Cardiac muscle cell (in vitro differentiated cells and primary cell): Measurements from ENCODE around the gene SPACA9. TPM values are rescaled to one million over a fixed set of nuclear protein-coding genes. Genes with fewer than 3 reads are reported as not detected.

Experiments used
- DNase-seq, 2 donors: peaks; one replicate each; pipeline versions ENCODE4 v3.0.0 to v3.0.0-alpha.2; 2010 to 2017; ENCODE audit warnings: low read depth in 1 of 2, low spot score in 1 of 2
- H3K27ac ChIP-seq: fragments of 200-600 bp; sonication (generic); 2 replicates; pipeline ENCODE4 v1.5.1; 2016
- H3K27me3 ChIP-seq: fragments of 200-600 bp; sonication (generic); 2 replicates; pipeline ENCODE4 v1.6.0; 2016; ENCODE audit warnings: control low read depth
- H3K36me3 ChIP-seq: fragments of 200-600 bp; sonication (generic); 2 replicates; pipeline ENCODE4 v1.5.1; 2016; ENCODE audit warnings: control low read depth
- H3K4me1 ChIP-seq: fragments of 200-600 bp; sonication (generic); 2 replicates; pipeline ENCODE4 v1.8.1; 2017; ENCODE audit warnings: low read depth, mild to moderate bottlenecking, mixed run types
- H3K4me3 ChIP-seq: fragments of 200-600 bp; sonication (generic); 2 replicates; pipeline ENCODE4 v1.5.1; 2016; ENCODE audit warnings: mild to moderate bottlenecking
- H3K9me3 ChIP-seq: fragments of 200-600 bp; sonication (generic); 2 replicates; pipeline ENCODE4 v1.5.1; 2017; ENCODE audit warnings: low read depth, mild to moderate bottlenecking, control low read depth
- polyA plus RNA-seq: library from polyadenylated mRNA; unstranded; fragments of >200 nt; fragmentation: Nextera tagmentation; extraction: Ambion mirVana; gene quantifications from 2 replicates; pipeline ENCODE4 v1.2.1, GENCODE V29; 2016
- total RNA-seq: library from RNA; depleted of rRNA; stranded (reverse); fragments of >200 nt; gene quantifications from 2 replicates; pipeline ENCODE4 v1.2.3, GENCODE V29; 2016
- TF ChIP-seq, protein P1 (sequence below): IDR thresholded peaks from 2 replicates; pipeline ENCODE4 v1.5.1; 2012; ENCODE audit warnings: low read depth, mild to moderate bottlenecking, low read length

SPACA9 gene
- total and polyA plus RNA-seq, 2 experiments from 2014 or later = 6.4 to 13.2 TPM

DNA sequence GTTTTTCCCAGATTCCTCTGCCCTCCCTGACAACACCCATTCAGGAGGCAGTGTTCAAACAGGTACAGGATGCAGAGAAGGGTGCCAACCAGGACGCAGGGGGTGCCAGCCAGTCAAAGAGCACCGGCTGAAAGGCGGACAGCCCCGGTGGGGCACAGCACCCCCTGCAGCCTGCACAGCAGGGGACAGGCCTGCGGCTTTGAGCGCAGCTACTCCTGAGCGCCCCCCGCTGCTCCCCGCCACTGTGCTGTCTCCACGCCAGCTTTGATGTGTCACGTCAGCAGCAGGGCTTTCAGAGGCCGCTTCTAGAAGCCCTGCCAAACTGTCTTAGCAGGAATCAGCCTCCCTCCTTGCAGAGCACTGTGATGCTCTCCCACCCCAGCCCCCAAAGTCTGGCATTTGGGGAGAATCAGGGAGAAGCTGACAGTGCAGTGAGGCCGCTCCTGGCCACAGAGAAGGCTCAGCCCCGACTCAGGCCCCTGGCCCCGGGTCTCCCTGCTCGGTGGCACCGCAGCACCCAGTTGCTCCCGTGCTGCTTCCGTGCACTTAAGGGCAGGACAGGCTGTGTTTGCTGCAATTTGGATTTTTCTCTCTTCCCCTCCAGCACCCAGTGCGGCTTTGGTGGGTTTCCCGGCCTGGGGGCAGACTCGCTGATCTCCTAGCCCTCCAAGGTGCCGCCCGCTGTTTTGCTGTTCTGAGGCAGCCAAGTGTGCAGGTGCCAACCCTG lies 20.9 kb upstream of the SPACA9 start:
- peak in 1 of 2 donors; percentile 71 for DNase-seq
- no peaks in the 10 kb centered on the region for H3K4me1 ChIP-seq
- no peaks in the 10 kb centered on the region for H3K36me3 ChIP-seq
- TF ChIP-seq, protein P1, sequence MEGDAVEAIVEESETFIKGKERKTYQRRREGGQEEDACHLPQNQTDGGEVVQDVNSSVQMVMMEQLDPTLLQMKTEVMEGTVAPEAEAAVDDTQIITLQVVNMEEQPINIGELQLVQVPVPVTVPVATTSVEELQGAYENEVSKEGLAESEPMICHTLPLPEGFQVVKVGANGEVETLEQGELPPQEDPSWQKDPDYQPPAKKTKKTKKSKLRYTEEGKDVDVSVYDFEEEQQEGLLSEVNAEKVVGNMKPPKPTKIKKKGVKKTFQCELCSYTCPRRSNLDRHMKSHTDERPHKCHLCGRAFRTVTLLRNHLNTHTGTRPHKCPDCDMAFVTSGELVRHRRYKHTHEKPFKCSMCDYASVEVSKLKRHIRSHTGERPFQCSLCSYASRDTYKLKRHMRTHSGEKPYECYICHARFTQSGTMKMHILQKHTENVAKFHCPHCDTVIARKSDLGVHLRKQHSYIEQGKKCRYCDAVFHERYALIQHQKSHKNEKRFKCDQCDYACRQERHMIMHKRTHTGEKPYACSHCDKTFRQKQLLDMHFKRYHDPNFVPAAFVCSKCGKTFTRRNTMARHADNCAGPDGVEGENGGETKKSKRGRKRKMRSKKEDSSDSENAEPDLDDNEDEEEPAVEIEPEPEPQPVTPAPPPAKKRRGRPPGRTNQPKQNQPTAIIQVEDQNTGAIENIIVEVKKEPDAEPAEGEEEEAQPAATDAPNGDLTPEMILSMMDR = peak; percentile 45
- H3K27me3 ChIP-seq = no peaks in the 10 kb centered on the region
- no peak overlapping the region for H3K4me3 ChIP-seq
- H3K9me3 ChIP-seq = no peaks in the 10 kb centered on the region
- no peak overlapping the region for H3K27ac ChIP-seq

DNA sequence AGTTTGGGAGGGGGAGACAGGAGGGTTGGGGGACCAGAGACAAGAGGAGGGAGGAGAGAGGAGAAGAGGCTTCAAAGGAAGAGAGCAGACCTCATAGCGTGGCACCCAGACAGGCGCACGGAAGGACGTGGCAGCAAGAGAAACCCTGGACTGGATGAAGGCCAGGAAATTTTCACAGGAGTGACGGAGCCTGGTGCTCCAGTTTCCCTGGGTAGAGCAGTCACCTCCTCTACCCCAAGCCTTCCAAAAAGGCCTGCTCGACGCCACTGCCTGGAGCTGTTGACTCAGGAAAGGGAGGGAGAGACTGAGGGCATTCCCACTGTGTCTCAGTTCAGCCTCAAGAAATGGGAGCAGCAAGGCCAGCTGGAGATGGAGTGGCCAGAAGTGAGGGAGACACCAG lies 19.9 kb upstream of the SPACA9 start:
- H3K36me3 ChIP-seq = no peaks in the 10 kb centered on the region
- H3K4me1 ChIP-seq = no peaks in the 10 kb centered on the region
- DNase-seq = no peak
- no peaks in the 10 kb centered on the region for H3K9me3 ChIP-seq
- H3K27ac ChIP-seq = no peak overlapping the region
- TF ChIP-seq, protein P1 = no peak
- H3K4me3 ChIP-seq = no peak overlapping the region
- H3K27me3 ChIP-seq = no peaks in the 10 kb centered on the region

DNA sequence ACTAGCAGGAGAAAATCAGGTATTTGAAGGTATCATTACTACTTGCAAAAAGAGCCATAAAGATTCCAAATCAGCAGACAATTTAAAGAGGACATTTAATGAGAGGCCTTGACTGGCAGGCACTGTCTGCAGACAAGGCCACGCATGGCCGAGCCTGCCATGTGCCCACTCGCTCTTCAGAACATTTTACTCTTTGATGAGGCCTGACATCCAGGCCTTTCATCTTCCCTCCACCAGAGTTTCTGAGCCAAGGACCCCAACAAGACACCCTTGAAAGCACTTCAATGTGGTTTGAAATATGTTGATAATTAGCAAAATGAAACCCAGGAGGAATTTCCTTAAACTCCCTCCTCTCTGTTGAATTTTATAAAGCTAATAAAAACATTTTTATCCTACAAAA lies 17.0 kb upstream of the SPACA9 start:
- H3K4me1 ChIP-seq = no peaks in the 10 kb centered on the region
- no peaks in the 10 kb centered on the region for H3K9me3 ChIP-seq
- H3K4me3 ChIP-seq = no peak overlapping the region
- DNase-seq = no peak
- no peak overlapping the region for H3K27ac ChIP-seq
- no peaks in the 10 kb centered on the region for H3K27me3 ChIP-seq
- TF ChIP-seq, protein P1 = no peak
- no peaks in the 10 kb centered on the region for H3K36me3 ChIP-seq

DNA sequence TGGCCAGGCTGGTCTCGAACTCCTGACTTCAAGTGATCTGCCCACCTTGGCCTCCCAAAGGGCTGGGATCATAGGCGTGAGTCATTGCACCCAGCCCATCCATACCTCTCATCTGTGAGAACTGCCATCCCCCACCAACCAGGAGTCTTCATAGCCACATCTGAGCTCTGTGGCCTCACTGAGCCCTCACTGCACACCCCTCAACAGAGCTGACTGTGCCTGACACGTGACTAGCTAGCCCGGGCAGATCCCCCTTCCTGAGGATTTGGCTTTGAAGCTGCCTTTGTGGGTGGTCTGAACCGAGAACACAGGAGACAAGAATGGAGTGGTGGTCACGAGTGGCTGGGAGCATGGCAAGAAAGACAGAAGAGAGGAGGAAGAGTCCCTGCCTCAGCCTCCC lies 16.2 kb upstream of the SPACA9 start:
- Histone ChIP-seq H3K4me3 (no peak overlapping the region), H3K27ac (no peak overlapping the region), H3K4me1 (no peaks in the 10 kb centered on the region), H3K9me3 (no peaks in the 10 kb centered on the region), H3K36me3 (no peaks in the 10 kb centered on the region), H3K27me3 (no peaks in the 10 kb centered on the region)
- DNase-seq = no peak
- TF ChIP-seq, protein P1 = no peak

DNA sequence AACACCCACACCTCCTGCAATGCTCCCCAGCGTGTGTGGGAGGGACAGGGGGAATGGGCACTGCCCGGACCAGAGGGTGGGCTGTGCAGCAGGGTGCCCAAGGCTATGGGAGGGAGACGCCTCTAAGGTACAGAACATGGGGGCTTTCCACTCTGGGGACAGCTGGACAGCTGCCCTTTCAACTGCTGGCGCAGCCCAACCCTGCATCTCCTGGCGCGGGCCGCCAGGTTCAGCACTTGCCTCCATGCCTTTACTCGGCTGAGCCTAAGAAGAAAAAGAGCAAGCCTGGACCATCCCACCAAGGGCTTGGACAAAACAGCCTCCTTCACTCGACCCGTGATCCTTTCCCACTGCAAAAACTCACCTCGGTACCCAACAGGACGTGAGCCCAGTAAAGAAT lies 15.6 kb upstream of the SPACA9 start:
- Histone ChIP-seq H3K4me3 (no peak overlapping the region), H3K36me3 (no peaks in the 10 kb centered on the region), H3K4me1 (no peaks in the 10 kb centered on the region), H3K27ac (no peak overlapping the region), H3K27me3 (no peaks in the 10 kb centered on the region), H3K9me3 (no peaks in the 10 kb centered on the region)
- TF ChIP-seq, protein P1 = no peak
- no peak for DNase-seq
